Measurements from ENCODE around the gene LMTK2.

LMTK2 gene

DNA sequence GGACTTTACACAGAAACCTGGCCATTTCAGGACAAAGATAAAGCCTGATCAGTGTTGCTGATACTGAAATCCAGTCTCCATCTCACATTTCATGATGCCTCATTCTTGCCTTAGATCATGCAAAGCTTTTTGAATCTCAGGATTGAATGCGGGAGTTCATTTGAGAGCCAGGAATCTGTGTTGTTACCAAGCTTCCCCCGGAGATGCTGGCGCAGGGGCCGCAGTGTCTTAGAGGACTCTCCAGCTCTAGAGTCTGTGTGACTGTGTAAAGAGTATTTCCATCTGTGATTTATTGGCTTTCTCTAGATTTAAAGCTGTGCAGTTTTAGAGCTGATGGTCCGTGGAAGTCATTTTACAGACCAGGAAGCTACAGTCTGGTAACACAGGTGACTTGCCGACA is 32.0 kb downstream of the LMTK2 start:
- DNase-seq: no peak

DNA sequence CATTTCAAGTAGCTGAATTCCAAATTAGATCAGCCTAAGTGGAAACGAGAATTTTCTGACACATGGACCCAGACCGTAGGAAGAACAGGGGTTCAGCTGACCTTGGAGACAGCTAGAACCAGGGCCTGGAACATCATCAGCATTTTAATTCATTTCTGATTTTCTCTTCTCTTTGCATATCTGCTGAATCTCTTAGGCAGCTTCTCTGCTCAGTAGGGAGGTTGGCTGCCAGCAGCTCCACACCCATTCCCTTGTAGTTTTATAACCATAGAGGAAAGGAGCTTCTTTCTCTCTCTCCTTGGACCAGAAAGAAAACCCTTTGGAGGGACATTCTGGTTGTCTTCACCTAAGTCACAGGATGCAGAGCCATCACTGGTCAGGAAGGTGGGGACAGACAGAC is 36.0 kb downstream of the LMTK2 start:
- DNase-seq: no peak

DNA sequence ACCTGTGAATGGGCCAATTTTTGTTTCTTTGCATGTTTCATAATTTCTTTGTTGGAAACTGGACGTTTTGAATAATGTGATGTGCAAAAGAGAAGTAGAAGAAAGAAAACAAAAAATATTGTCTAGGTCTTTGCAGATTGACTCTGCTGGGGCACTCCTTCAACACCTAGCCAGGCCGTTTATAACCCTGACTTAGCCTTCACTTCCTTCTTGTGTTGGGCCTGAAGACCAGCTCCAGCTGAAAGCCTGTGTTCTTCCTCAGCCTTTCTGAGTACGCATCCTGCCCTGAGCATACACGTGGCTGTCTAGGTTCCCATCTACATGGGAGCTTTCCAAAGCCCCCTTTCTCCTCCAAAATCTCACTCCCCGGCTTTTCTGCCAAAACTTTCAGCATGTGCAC is 41.9 kb downstream of the LMTK2 start:
- no peak for DNase-seq

DNA sequence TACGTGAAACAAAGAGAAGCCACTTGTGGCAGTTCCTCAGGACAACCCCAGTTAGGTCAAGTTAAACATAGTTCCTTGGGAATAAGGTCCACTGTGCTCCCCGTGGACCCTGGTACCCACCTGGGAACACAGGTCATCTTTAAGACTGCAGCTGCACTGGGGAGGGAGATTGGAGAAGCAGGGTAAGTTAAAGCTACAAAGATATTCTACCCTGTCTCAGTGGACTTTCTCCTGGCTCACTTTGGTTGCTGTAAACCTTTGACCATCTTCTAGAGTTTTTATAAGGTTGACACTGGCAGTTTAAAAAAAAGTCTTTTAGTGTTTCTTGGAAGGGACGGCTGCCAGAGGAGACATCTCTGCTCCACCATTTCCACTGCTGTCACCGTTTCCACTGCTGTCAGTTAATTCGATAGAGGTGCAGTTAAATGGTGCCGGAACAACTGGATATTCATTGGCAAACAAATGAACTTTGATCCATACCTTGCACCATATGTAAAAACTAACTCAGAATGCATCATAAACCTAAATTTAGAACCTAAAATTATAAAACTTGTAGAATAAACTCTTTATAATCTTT is 42.5 kb downstream of the LMTK2 start:
- DNase-seq: no peak

DNA sequence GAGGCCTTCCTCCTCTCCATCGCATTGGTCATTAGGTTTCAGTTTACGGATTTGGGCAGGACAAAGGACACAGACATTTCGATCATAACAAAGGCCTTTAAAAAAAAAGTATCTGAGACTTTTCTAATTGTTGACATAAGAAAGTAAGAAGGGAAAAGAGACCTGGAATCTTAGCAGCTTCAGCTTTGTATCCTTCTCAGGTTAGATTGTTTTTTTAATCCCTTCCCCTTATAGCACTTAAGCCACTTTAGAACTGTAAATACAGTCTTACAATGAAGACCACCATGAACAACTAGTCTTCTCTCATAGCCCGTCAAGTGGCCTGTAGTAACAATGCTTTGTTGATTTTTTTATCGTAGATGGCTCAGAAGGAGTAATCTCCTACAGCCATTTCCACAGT is 45.2 kb downstream of the LMTK2 start:
- DNase-seq: no peak

DNA sequence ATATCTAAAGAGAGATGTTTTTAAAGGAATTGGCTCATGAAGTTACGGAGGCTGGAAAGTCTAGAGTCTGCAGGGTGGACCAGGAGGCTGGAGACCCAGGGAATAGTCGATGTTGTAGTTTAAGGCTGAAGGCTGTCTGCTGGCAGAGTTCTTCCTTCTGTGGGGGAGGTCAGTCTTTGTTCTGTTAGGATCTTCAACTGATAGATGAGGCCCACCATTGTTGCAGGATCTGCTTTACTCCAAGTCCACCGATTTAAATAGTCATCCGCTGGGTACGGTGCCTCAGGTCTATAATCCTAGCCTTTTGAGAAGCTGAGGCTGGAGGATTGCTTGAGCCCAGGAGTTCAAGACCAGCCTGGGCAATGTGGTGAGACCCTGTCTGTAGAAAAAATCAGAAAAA is 50.0 kb downstream of the LMTK2 start:
- DNase-seq: no peak

- DNase-seq: no peak
Measured at GRCh38 chr7:98157761-98158160, 51.1 kb downstream of the LMTK2 start.

GRCh38 chr7:98162758-98163157 is 56.1 kb downstream of the LMTK2 start:
- DNase-seq: no peak

DNA sequence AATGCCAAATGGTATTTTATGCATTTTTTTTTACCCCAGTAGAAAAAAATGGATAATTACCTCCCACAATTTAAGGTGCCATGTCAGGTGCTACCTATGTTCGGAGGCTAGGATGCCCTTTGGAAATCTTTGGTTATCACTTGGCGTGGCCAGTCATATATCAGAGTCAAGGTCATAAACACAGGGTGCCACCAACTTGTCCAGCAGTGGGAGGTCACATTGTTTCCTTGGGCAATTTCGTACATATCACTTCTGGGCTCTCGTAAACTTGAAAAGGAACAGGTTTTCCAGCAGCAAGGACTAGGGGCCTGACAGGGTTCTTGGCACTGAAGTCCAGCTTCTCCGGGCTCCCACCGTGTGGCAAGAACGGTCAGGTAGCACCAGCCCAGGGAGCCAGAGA is 56.6 kb downstream of the LMTK2 start:
- no peak for DNase-seq

GRCh38 chr7:98163704-98164494 is 57.2 kb downstream of the LMTK2 start:
- no peak for DNase-seq

DNA sequence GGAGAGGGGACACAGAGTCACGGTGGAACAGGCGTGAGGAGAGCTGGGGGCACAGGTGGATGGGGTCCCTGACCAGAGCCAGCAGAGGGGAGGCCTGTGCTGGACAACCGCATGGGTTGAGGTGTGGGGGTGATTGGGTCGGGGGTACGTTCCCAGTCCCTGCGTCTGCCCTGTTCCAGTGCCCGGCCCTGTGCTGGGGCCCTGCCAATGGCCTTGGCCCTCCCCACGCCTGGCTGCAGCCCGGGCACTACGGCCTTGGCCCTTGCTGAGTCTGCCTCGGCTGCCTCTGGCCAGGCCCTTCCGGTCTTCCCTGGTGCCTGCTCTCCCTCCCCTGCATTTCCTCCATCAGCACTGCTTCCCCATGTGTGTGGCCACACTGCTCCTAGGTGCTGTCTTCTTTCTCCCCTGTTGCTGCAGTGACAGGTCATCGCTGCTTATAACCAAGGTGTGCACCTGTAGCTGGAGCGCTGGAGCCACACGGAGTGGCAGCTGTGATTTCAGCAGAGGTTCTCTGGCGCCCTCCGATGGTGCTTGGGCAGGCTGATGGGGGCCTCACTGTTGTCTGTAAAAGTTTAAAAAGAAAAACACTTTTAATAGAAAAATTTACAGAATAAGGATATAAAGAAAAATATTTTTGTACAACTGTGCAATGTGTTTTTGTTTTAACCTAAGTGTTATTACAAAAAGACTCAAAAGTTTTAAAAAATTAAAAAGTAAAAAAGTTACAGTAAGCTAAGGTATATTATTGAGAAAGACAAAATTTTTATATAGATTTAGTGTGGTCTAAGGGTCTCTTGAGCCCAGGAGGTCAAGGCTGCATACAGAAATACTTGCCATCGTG is 59.4 kb downstream of the LMTK2 start:
- peak; percentile 3 for DNase-seq

- DNase-seq: no peak
Measured at GRCh38 chr7:98166668-98166970, 60.0 kb downstream of the LMTK2 start.

- no peak for DNase-seq
Measured at GRCh38 chr7:98167653-98168052, 61.0 kb downstream of the LMTK2 start.

DNA sequence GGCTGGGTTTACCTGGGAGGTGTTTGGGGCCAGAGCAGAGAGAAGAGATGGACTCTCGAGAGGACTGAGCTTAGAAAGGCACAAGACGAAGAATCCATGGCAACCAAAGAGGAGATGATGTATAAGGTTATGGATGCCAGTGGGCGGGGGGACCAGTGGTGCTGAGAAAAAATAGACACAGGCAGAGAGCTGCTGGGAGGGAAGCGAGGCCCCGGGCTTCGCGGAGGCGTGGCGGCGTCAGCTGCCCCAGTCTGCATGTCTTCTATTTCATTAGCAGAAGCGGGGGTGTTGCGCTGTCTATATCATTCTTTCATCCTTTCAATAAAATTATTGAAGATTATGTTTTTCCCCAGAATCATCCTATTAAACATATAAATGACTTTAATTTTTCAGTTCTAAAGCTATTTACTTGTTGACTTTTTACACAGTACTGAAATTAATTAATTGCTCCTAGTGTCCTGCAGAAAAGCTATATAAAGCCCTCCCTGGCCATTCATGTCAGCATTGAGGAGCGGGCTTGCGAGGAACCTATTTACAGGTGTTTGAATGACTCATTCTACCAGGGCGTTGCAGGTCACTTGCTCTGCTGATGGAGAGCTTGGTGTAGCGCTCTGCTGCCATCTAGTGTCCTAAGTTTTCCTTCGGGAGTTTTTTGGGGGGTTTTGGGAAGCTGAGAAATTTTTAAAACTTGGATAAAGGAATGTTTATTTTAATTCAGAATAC is 61.7 kb downstream of the LMTK2 start:
- peak; percentile 57 for DNase-seq

DNA sequence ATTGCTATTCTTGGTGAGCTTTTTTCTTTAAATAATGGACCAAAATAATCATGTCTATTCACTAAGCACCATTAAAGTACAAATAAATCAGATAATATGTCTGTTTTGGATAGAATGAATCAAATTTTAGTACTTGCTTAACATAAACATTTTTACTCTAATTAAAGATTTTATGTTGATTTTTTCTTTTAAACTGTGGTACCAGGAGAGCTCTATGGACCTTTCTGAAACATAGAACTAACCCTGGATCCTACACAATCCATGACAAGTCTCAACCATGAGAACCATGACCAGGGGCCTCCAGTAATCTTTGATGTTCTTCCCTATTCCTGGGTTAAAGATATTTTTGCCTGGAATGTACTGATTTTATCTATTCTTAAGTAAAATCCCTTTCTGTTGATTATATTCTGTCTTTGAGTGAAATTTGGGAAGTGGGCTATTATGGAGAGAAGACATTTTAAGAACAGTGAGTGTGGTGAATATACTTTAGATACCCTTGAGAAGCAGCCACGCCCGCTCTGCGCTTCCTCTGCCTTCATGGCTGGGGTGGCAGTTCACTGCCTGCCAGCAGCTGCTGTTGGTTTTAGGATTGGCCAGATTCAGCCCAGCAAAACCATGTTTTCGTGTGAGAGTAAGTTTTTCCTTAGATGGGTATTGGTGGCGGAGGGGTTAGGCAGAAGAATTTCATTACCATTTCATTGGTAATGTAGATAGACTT is 62.4 kb downstream of the LMTK2 start:
- no peak for DNase-seq

- no peak for DNase-seq
Measured at GRCh38 chr7:98170966-98171365, 64.3 kb downstream of the LMTK2 start.

GRCh38 chr7:98171449-98171848 is 64.8 kb downstream of the LMTK2 start:
- no peak for DNase-seq

- no peak for DNase-seq
Measured at GRCh38 chr7:98174334-98175259, 67.9 kb downstream of the LMTK2 start.

DNA sequence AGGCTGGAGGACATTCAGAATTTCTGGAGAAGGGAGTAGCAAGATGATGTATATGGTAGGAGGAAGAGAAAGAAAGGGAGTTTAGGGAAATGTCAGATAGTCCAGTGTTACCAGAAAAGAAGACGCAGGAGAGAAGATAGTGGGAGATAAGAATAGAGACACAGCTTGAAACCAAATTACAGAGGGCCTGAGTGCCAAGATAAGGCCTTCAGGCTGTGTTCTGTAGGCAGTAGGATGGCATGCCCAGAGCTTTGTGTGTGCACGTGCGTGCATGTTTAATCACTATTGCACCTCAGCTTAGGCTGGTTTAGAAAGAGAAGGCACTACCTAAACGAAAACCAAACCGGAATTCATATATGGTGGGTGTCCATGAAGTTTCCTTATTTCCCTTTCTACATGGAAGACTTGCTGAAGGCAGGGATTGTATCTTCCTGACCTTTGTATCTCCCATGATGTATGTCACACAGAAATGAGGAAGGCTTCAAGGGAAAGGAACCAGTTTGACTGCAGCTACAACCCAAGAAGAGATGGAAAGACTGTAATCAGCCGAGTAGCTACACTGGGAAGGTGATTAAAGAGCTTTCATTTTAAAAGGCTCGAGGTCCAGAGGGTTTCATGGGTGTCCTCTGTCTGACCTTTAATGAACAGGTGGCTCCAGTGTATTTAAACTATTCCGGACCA is 68.7 kb downstream of the LMTK2 start:
- DNase-seq: no peak

GRCh38 chr7:98177553-98177952 is 70.9 kb downstream of the LMTK2 start:
- no peak for DNase-seq

DNA sequence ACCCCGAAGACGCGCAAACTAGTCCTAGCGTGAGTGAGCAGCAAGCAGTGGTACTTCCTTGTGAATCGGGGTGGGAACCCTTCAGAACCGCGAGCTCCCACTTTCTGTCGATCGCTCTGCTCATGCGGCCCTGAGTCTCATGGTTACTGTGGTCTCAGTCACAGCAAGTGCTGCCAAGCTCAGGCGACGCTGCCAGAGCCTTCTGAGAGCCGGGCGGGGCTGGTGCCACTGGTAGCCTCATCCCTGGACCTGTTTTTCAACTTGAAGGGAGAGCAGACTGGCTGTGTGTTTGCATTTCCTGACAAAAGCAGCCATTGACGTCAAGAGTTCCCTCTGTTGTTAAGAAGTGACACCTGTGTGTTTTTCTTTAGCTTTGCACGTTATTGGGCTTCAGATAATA is 71.7 kb downstream of the LMTK2 start:
- DNase-seq: peak; percentile 44

Measured in NCI-H748 treated with DMSO at 0.1 percent for 48 hours (cell line).